HG02798 (cell line): ENCODE measurements around the gene ASB10.

Source experiments
- ATAC-seq: cut with Tn5 transposase; IDR thresholded peaks from one replicate; pipeline ENCODE4 v1.9.1; 2021; ENCODE audit warnings: mild to moderate bottlenecking; ENCODE audit not compliant: unreplicated experiment, poor library complexity

ASB10 gene

GRCh38 chr7:151186640-151187408 lies at the start of gene ASB10:
Gene ASB10 (minus strand): TSS chr7:151187250. CDS start chr7:151187130, 120 bp downstream.
- ATAC-seq: no peak

GRCh38 chr7:151236406-151236805 lies 49.4 kb upstream of the ASB10 start:
- no peak for ATAC-seq

GRCh38 chr7:151235091-151235787 lies 48.2 kb upstream of the ASB10 start:
- ATAC-seq: no peak

GRCh38 chr7:151233804-151234203 lies 46.8 kb upstream of the ASB10 start:
- ATAC-seq: no peak

- ATAC-seq: peak; percentile 32
These were observed 46.1 kb upstream of the ASB10 start for GRCh38 chr7:151232917-151233701.

- ATAC-seq: peak; percentile 96
These were observed 45.3 kb upstream of the ASB10 start, which contains the start of gene CHPF2 for GRCh38 chr7:151232091-151232916. Gene CHPF2 (plus strand): TSS chr7:151232483. CDS start chr7:151234012, 1,529 bp downstream.

GRCh38 chr7:151231080-151231479 lies 44.0 kb upstream of the ASB10 start:
- no peak for ATAC-seq

- no peak for ATAC-seq
These were observed 42.2 kb upstream of the ASB10 start for GRCh38 chr7:151229249-151229648.

- no peak for ATAC-seq
These were observed 41.2 kb upstream of the ASB10 start for GRCh38 chr7:151228024-151228866.

- peak; percentile 100 for ATAC-seq
These were observed 40.1 kb upstream of the ASB10 start, which contains the start of gene ABCF2 for GRCh38 chr7:151226875-151227782. Gene ABCF2 (minus strand): TSS chr7:151227205. CDS start chr7:151226458, 747 bp downstream.

GRCh38 chr7:151226560-151226874 lies 39.5 kb upstream of the ASB10 start:
- ATAC-seq: no peak

GRCh38 chr7:151225948-151226510 lies 39.0 kb upstream of the ASB10 start:
- no peak for ATAC-seq

GRCh38 chr7:151223728-151224127 lies 36.7 kb upstream of the ASB10 start:
- no peak for ATAC-seq

GRCh38 chr7:151218170-151218569 lies 31.1 kb upstream of the ASB10 start:
- ATAC-seq: no peak

- no peak for ATAC-seq
These were observed 28.3 kb upstream of the ASB10 start for GRCh38 chr7:151215396-151215795.

GRCh38 chr7:151213826-151214225 lies 26.8 kb upstream of the ASB10 start:
- ATAC-seq: no peak

- no peak for ATAC-seq
These were observed 25.6 kb upstream of the ASB10 start for GRCh38 chr7:151212626-151213025.
